ENCODE data around the gene PIK3C2A. TPM values are rescaled to one million over a fixed set of nuclear protein-coding genes. Genes with fewer than 3 reads are reported as not detected.

PIK3C2A gene
- total RNA-seq, 4 donors from 2014 or later, result 94.0 to 207 (median 132) TPM

GRCh38 chr11:17179970-17180369 lies 27.8 kb downstream of the PIK3C2A start:
- 90 to 91% methylated on average over 3 of the region's 3 CpGs for WGBS, 2 donors
- H3K4me3 ChIP-seq (replicated peaks in 1 of 3), result no peak overlapping the region
- intact Hi-C loops (cut with DNase I), result no loop called here
- no peak for DNase-seq
- TF ChIP-seq POLR2A (IDR thresholded peaks at IDR 0.05) (no peak), CTCF (IDR thresholded peaks at IDR 0.05) (no peak)
- no peaks in the 10 kb centered on the region for H3K36me3 ChIP-seq
- H3K9me3 ChIP-seq, result no peaks in the 10 kb centered on the region
- H3K27me3 ChIP-seq, result no peaks in the 10 kb centered on the region
- H3K4me1 ChIP-seq, result peaks cover 8 to 10% of the 10 kb centered on the region in 2 donors
- H3K27ac ChIP-seq, result no peak overlapping the region

GRCh38 chr11:17173332-17173731 lies 34.5 kb downstream of the PIK3C2A start:
- H3K36me3 ChIP-seq, result peaks cover 5 to 6% of the 10 kb centered on the region in 2 donors
- TF ChIP-seq POLR2A (IDR thresholded peaks at IDR 0.05), result no peak
- TF ChIP-seq CTCF (IDR thresholded peaks at IDR 0.05), result no peak
- H3K4me3 ChIP-seq (replicated peaks in 1 of 3), result no peak overlapping the region
- H3K27ac ChIP-seq, result no peak overlapping the region
- no peak for DNase-seq
- WGBS, 2 donors, result 74 to 91% methylated on average over 2 of the region's 2 CpGs
- intact Hi-C loops (cut with DNase I), result no loop called here
- no peaks in the 10 kb centered on the region for H3K27me3 ChIP-seq
- no peaks in the 10 kb centered on the region for H3K9me3 ChIP-seq
- peaks cover 5 to 24% of the 10 kb centered on the region in 2 donors for H3K4me1 ChIP-seq

- no peaks in the 10 kb centered on the region for H3K27me3 ChIP-seq
- no peak for TF ChIP-seq CTCF (IDR thresholded peaks at IDR 0.05)
- no peak for TF ChIP-seq POLR2A (IDR thresholded peaks at IDR 0.05)
- peaks cover 7 to 8% of the 10 kb centered on the region in 2 donors for H3K36me3 ChIP-seq
- no peaks in the 10 kb centered on the region for H3K9me3 ChIP-seq
- DNase-seq, result no peak
- 94 to 100% methylated on average over 1 of the region's 1 CpG for WGBS, 2 donors
- H3K4me3 ChIP-seq (replicated peaks in 1 of 3), result no peak overlapping the region
- intact Hi-C loops (cut with DNase I), result no loop called here
- peaks cover 5 to 24% of the 10 kb centered on the region in 2 donors for H3K4me1 ChIP-seq
- no peak overlapping the region for H3K27ac ChIP-seq
Measured at GRCh38 chr11:17171916-17172315, 35.9 kb downstream of the PIK3C2A start.

GRCh38 chr11:17171343-17171742 lies 36.4 kb downstream of the PIK3C2A start:
- H3K4me3 ChIP-seq (replicated peaks in 1 of 3), result no peak overlapping the region
- no peak for DNase-seq
- H3K27ac ChIP-seq, result no peak overlapping the region
- 86 to 95% methylated on average over 2 of the region's 2 CpGs for WGBS, 2 donors
- no peaks in the 10 kb centered on the region for H3K9me3 ChIP-seq
- intact Hi-C loops (cut with DNase I), result no loop called here
- peaks cover 7 to 8% of the 10 kb centered on the region in 2 donors for H3K36me3 ChIP-seq
- peaks cover 5 to 24% of the 10 kb centered on the region in 2 donors for H3K4me1 ChIP-seq
- H3K27me3 ChIP-seq, result no peaks in the 10 kb centered on the region
- no peak for TF ChIP-seq CTCF (IDR thresholded peaks at IDR 0.05)
- TF ChIP-seq POLR2A (IDR thresholded peaks at IDR 0.05), result no peak

GRCh38 chr11:17169876-17170275 lies 37.9 kb downstream of the PIK3C2A start:
- intact Hi-C loops (cut with DNase I), result no loop called here
- H3K27me3 ChIP-seq, result no peaks in the 10 kb centered on the region
- TF ChIP-seq CTCF (IDR thresholded peaks at IDR 0.05) (no peak), POLR2A (IDR thresholded peaks at IDR 0.05) (no peak)

More at GRCh38 chr11:17169876-17170275, 37.9 kb downstream of the PIK3C2A start:
- no peak overlapping the region for H3K4me3 ChIP-seq (replicated peaks in 1 of 3)
- H3K36me3 ChIP-seq, result peaks cover 7 to 8% of the 10 kb centered on the region in 2 donors
- DNase-seq, result no peak
- no peaks in the 10 kb centered on the region for H3K9me3 ChIP-seq
- WGBS, 2 donors, result 85 to 94% methylated on average over 1 of the region's 1 CpG
- peaks cover 4 to 23% of the 10 kb centered on the region in 2 donors for H3K4me1 ChIP-seq
- no peak overlapping the region for H3K27ac ChIP-seq
